HepG2 (cell line): ENCODE results near the gene TOM1L1. TPM values are rescaled to one million over a fixed set of nuclear protein-coding genes. Genes with fewer than 3 reads are reported as not detected.

Source experiments
- AHR ChIP-seq: IDR thresholded peaks from 2 replicates; pipeline ENCODE4 v1.6.1; 2018; ENCODE audit warnings: missing genetic modification reagents, missing compliant biosample characterization
- BCL3 ChIP-seq: sonication (generic); formaldehyde crosslinking; IDR thresholded peaks from 2 replicates; pipeline ENCODE4 v1.5.1; 2020; ENCODE audit warnings: mild to moderate bottlenecking, missing genetic modification reagents, moderate library complexity
- ELF3 ChIP-seq: IDR thresholded peaks from 2 replicates; pipeline ENCODE4 v1.6.1; 2016; ENCODE audit warnings: missing genetic modification reagents, missing compliant biosample characterization
- HMGXB4 ChIP-seq, 2 experiments: sonication (generic) in 1 of 2; formaldehyde crosslinking in 1 of 2; IDR thresholded peaks; 2 replicates each; pipeline versions ENCODE4 v1.4.0 to v1.6.1; 2018 to 2020; ENCODE audit warnings: missing genetic modification reagents in 2 of 2, borderline replicate concordance in 1 of 2, low read depth in 1 of 2, mild to moderate bottlenecking in 1 of 2, missing biosample characterization in 1 of 2
- HOXA7 ChIP-seq: sonication (generic); formaldehyde crosslinking; IDR thresholded peaks from 2 replicates; pipeline ENCODE4 v1.8.1; 2022; ENCODE audit warnings: mild to moderate bottlenecking, missing genetic modification reagents, moderate library complexity
- MXD1 ChIP-seq: sonication (generic); formaldehyde crosslinking; IDR thresholded peaks from 2 replicates; pipeline ENCODE4 v1.4.0; 2020; ENCODE audit warnings: mild to moderate bottlenecking, missing genetic modification reagents
- NRL ChIP-seq: sonication (generic); formaldehyde crosslinking; IDR thresholded peaks from 2 replicates; pipeline ENCODE4 v1.5.0; 2020; ENCODE audit warnings: missing genetic modification reagents, mild to moderate bottlenecking, moderate library complexity, borderline replicate concordance
- PAWR ChIP-seq: sonication (generic); formaldehyde crosslinking; IDR thresholded peaks from 2 replicates; pipeline ENCODE4 v1.4.0; 2020; ENCODE audit warnings: missing genetic modification reagents, mild to moderate bottlenecking, borderline replicate concordance
- RFX1 ChIP-seq: fragments of 450-650 bp; IDR thresholded peaks from 2 replicates; pipeline ENCODE4 v1.6.1; 2017
- SMAD3 ChIP-seq: sonication (generic); formaldehyde crosslinking; IDR thresholded peaks from 2 replicates; pipeline ENCODE4 v1.4.0; 2020; ENCODE audit warnings: missing genetic modification reagents
- TBX3 ChIP-seq: fragments of 450-650 bp; IDR thresholded peaks from 2 replicates; pipeline ENCODE4 v1.6.1; 2017; ENCODE audit warnings: antibody characterized with exemption, mild to moderate bottlenecking, inconsistent platforms, borderline replicate concordance
- ZEB1 ChIP-seq: IDR thresholded peaks from 2 replicates; pipeline ENCODE4 v1.6.1; 2012; ENCODE audit warnings: mild to moderate bottlenecking, low read depth, inconsistent platforms; ENCODE audit not compliant: insufficient replicate concordance
- ZFP36 ChIP-seq: fragments of 150-350 bp; IDR thresholded peaks from 2 replicates; pipeline ENCODE4 v1.6.1; 2018; ENCODE audit warnings: borderline replicate concordance, low read length, low read depth; ENCODE audit not compliant: partially characterized antibody
- ZFP37 ChIP-seq: sonication (generic); formaldehyde crosslinking; IDR thresholded peaks from 2 replicates; pipeline ENCODE4 v1.4.0; 2020; ENCODE audit warnings: missing genetic modification reagents, borderline replicate concordance
- ZHX1 ChIP-seq: sonication (generic); formaldehyde crosslinking; IDR thresholded peaks from 2 replicates; pipeline ENCODE4 v1.8.1; 2022; ENCODE audit warnings: low read depth, mild to moderate bottlenecking, missing genetic modification reagents
- ZNF180 ChIP-seq: sonication (generic); formaldehyde crosslinking; IDR thresholded peaks from 2 replicates; pipeline ENCODE4 v1.4.0; 2020; ENCODE audit warnings: low read depth, missing genetic modification reagents, borderline replicate concordance
- ZNF446 ChIP-seq: sonication (generic); formaldehyde crosslinking; IDR thresholded peaks from 2 replicates; pipeline ENCODE4 v1.5.0; 2020; ENCODE audit warnings: mild to moderate bottlenecking, missing genetic modification reagents
- ZNF468 ChIP-seq: sonication (generic); formaldehyde crosslinking; IDR thresholded peaks from 2 replicates; pipeline ENCODE4 v1.8.0; 2022; ENCODE audit warnings: mild to moderate bottlenecking, moderate library complexity, missing genetic modification reagents
- ZNF576 ChIP-seq: sonication (generic); formaldehyde crosslinking; IDR thresholded peaks from 2 replicates; pipeline ENCODE4 v1.4.0; 2020; ENCODE audit warnings: mild to moderate bottlenecking, missing genetic modification reagents
- ZNF839 ChIP-seq: sonication (generic); formaldehyde crosslinking; IDR thresholded peaks from 2 replicates; pipeline ENCODE4 v1.4.0; 2020; ENCODE audit warnings: missing genetic modification reagents, mild to moderate bottlenecking, borderline replicate concordance
- ZNF841 ChIP-seq: sonication (generic); formaldehyde crosslinking; IDR thresholded peaks from 2 replicates; pipeline ENCODE4 v1.8.1; 2023; ENCODE audit warnings: missing genetic modification reagents, borderline replicate concordance
- ZSCAN29 ChIP-seq: sonication (generic); formaldehyde crosslinking; conservative IDR thresholded peaks from 2 replicates; pipeline ENCODE4 v1.4.0; 2020; ENCODE audit warnings: mild to moderate bottlenecking, missing genetic modification reagents
- polyA plus RNA-seq, 8 experiments: library from polyadenylated mRNA; depleted of rRNA in 3 of 8; stranded (reverse) in 7 of 8; unstranded in 1 of 8; fragments of >200 nt; fragmentation: Illumina TruSeq in 4 of 8; extraction: Trizol in 4 of 8; gene quantifications; 2 replicates each; pipeline versions ENCODE4 v1.2.1 to v1.2.3, GENCODE V29; 2011 to 2016; ENCODE audit warnings: low read depth in 4 of 8, missing spikeins in 1 of 8, mixed read lengths in 1 of 8; ENCODE audit not compliant: insufficient read depth in 1 of 8
- total RNA-seq, 5 experiments: library from RNA; depleted of rRNA; stranded (reverse); fragments of >200 nt; fragmentation: Illumina TruSeq; extraction: Trizol; gene quantifications; 2 replicates each; pipeline ENCODE4 v1.2.3, GENCODE V29; 2016; ENCODE audit warnings: low read depth in 1 of 5

Gene TOM1L1
- total and polyA plus RNA-seq, 2 of the 13 experiments (the other 11 are each of a cell fraction or from before 2014, with no cell fraction given), result 45.3 to 51.3 TPM

GRCh38 chr17:54900457-54901229 lies at the start of gene TOM1L1 (continued):
- TF ChIP-seq MXD1, result peak; percentile 12; the same call in 1 of the 2 replicates
- peak; percentile 32; the same call in 1 of the 2 replicates for TF ChIP-seq ZNF446
- no peak for TF ChIP-seq ELF3 (CRISPR knock-in tag)
- TF ChIP-seq ZNF839, result no peak; the same call in 1 of the 2 replicates
- TF ChIP-seq AHR (CRISPR knock-in tag), result peak; percentile 22; the same call in 1 of the 2 replicates
- TF ChIP-seq ZHX1 (CRISPR knock-in tag), result 0 out of 2 replicates have a peak, but pooled peaks have one; percentile 56
- TF ChIP-seq ZNF180 (CRISPR knock-in tag), result no peak
- TF ChIP-seq RFX1, result no peak
- peak; percentile 50; the same call in 1 of the 2 replicates for TF ChIP-seq BCL3 (CRISPR knock-in tag)
- TF ChIP-seq SMAD3 (CRISPR knock-in tag), result no peak
- TF ChIP-seq ZNF576 (CRISPR knock-in tag), result no peak
- no peak; the same call in 1 of the 2 replicates for TF ChIP-seq ZFP37 (CRISPR knock-in tag)
- TF ChIP-seq ZEB1, result peak; percentile 46
- no peak for TF ChIP-seq HOXA7
- no peak for TF ChIP-seq ZNF841 (CRISPR knock-in tag)
- TF ChIP-seq TBX3, result no peak
- TF ChIP-seq HMGXB4 (CRISPR knock-in tag; IDR thresholded peaks at IDR 0.05; ENCODE audit: borderline replicate concordance in 1 of 2, low read depth in 1 of 2), result peak; percentile 90 to 92
- TF ChIP-seq NRL (CRISPR knock-in tag), result peak; percentile 82
- TF ChIP-seq ZSCAN29 (CRISPR knock-in tag), result peak; percentile 76; the same call in 1 of the 2 replicates
- no peak for TF ChIP-seq ZNF468
- TF ChIP-seq PAWR (CRISPR knock-in tag), result no peak
- TF ChIP-seq ZFP36, result no peak
